ENCODE data around the gene FHIT.

Gene FHIT

DNA sequence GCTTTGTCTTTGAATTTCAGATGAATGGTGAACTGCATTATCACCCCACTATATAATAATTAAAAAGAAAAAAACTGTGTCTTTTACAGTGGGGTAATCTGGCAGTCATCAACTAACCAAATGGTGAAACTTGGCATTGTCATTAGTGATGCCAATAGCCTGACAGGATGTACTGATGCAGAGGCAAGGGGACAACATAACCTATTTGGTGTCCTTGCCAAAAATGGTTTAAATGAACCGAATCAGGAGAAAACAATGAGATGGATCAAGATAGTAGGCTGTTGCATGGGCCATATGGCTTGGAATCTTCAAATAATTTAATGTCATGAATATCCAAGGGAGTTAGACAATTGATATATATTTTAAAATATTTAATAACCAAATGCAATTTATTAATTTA, 738.7 kb downstream of the FHIT start:
- H3K4me3 ChIP-seq (replicated peaks in 1 of 2; ENCODE audit: low read depth in 2 of 2, low read length in 2 of 2): no peak overlapping the region
- no peak for TF ChIP-seq CTCF (IDR thresholded peaks at IDR 0.05; ENCODE audit: low read depth, low read length)
- DNase-seq (ENCODE audit: low read depth in 2 of 2): no peak

DNA sequence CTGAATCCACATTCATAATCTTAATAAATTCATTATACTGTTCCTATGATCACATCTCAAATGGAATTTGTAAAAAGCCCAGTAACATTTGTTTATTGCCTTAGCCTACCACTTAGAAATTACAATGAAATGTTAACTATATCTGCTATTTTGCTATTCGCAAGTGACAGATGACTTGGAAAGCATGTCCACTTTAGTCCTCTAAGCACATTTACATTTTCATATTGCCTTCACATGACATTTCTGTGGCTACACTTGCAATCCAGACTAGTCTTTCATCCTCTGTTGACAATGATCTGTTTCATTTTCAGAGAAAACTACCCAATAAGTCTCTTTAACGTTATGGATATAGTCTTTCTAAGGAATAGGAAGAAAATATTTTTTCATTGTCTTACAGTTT, 741.8 kb downstream of the FHIT start:
- no peak for DNase-seq (ENCODE audit: low read depth in 2 of 2)
- no peak for TF ChIP-seq CTCF (IDR thresholded peaks at IDR 0.05; ENCODE audit: low read depth, low read length)
- no peak overlapping the region for H3K4me3 ChIP-seq (replicated peaks in 1 of 2; ENCODE audit: low read depth in 2 of 2, low read length in 2 of 2)

- TF ChIP-seq CTCF (IDR thresholded peaks at IDR 0.05; ENCODE audit: low read depth, low read length): no peak
- H3K4me3 ChIP-seq (replicated peaks in 1 of 2; ENCODE audit: low read depth in 2 of 2, low read length in 2 of 2): no peak overlapping the region
- no peak for DNase-seq (ENCODE audit: low read depth in 2 of 2)
Measured at GRCh38 chr3:60504827-60505457, 746.3 kb downstream of the FHIT start.

DNA sequence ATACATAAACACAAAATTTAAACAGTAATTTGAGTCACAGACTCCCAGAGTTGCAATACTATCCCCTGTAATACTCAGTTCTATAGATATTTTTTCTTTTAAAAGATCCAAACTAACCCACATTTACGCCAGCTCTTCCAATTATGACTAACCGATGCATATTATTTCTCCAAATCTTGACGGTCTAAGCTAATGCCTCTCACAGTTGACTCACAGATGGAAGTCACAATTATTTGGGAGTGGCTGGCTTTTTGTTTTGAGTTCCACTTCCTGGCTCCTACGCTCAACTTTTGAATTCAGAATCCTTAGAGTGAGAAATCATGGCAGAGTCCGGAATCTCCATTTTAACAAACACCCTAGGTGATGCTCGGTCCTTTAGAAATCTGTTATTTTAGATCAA, 749.9 kb downstream of the FHIT start:
- TF ChIP-seq CTCF (IDR thresholded peaks at IDR 0.05; ENCODE audit: low read depth, low read length): no peak
- no peak overlapping the region for H3K4me3 ChIP-seq (replicated peaks in 1 of 2; ENCODE audit: low read depth in 2 of 2, low read length in 2 of 2)
- no peak for DNase-seq (ENCODE audit: low read depth in 2 of 2)

- DNase-seq (ENCODE audit: low read depth in 2 of 2): peak in 1 of 2 donors; percentile 0
- H3K4me3 ChIP-seq (replicated peaks in 1 of 2; ENCODE audit: low read depth in 2 of 2, low read length in 2 of 2): no peak overlapping the region
- TF ChIP-seq CTCF (IDR thresholded peaks at IDR 0.05; ENCODE audit: low read depth, low read length): no peak
Measured at GRCh38 chr3:60497902-60498301, 753.4 kb downstream of the FHIT start.

DNA sequence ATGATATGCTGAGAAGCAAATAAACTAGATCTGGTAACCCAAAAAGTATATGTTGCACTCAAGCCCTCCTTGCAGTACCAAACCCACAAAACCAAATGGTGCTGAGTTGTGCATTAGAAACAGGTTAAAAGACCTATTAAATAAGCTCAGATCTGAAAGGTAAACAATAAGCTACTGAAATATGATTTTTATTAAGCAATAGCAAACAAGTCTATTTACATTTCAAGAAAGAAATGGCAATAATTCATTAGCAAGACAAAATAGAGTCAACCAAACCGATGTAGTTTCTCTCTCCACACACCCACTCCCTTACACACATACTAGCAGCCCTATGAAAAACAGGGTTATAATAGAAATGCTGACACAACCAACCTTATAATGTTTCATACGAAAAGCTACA, 760.3 kb downstream of the FHIT start:
- TF ChIP-seq CTCF (IDR thresholded peaks at IDR 0.05; ENCODE audit: low read depth, low read length): no peak
- no peak for DNase-seq (ENCODE audit: low read depth in 2 of 2)
- no peak overlapping the region for H3K4me3 ChIP-seq (replicated peaks in 1 of 2; ENCODE audit: low read depth in 2 of 2, low read length in 2 of 2)

GRCh38 chr3:60475096-60475495, 776.2 kb downstream of the FHIT start:
- TF ChIP-seq CTCF (IDR thresholded peaks at IDR 0.05; ENCODE audit: low read depth, low read length): no peak
- no peak overlapping the region for H3K4me3 ChIP-seq (replicated peaks in 1 of 2; ENCODE audit: low read depth in 2 of 2, low read length in 2 of 2)
- DNase-seq (ENCODE audit: low read depth in 2 of 2): no peak

Data from cardiac fibroblast (primary cell).